Heart right ventricle (tissue), 16 donors: ENCODE data around the gene CYP1B1. TPM values are rescaled to one million over a fixed set of nuclear protein-coding genes. Genes with fewer than 3 reads are reported as not detected.
A peak's percentile ranks its signal among the peaks of the same experiment; 100 is the strongest.

ENCODE experiments used
- ATAC-seq, 8 donors: fragments of 200-7000 bp; cut with Tn5 transposase; one replicate each; pipeline ENCODE4 v1.9.1; 2020; ENCODE audit warnings: mild to moderate bottlenecking in 8 of 8, moderate library complexity in 8 of 8, moderate number of reproducible peaks in 1 of 8
- DNase-seq, 2 donors: peaks; one replicate each; pipeline ENCODE4 v3.0.0-alpha.2; 2020
- H3K27ac ChIP-seq, 10 donors: fragments of 200-600 bp; sonication (generic) in 2 of 10; one replicate each; pipeline versions ENCODE4 v1.5.0 to v1.8.0; 2020 to 2022; ENCODE audit warnings: mild to moderate bottlenecking in 3 of 10
- H3K27me3 ChIP-seq, 7 donors: fragments of 200-600 bp; one replicate each; pipeline ENCODE4 v1.8.0; 2021 to 2022; ENCODE audit warnings: mild to moderate bottlenecking in 2 of 7
- H3K36me3 ChIP-seq, 9 donors: fragments of 200-600 bp; sonication (generic) in 1 of 9; one replicate each; pipeline versions ENCODE4 v1.5.0 to v1.8.0; 2020 to 2022; ENCODE audit warnings: mild to moderate bottlenecking in 2 of 9
- H3K4me1 ChIP-seq, 9 donors: fragments of 200-600 bp; sonication (generic) in 1 of 9; one replicate each; pipeline versions ENCODE4 v1.5.0 to v1.8.0; 2020 to 2022; ENCODE audit warnings: mild to moderate bottlenecking in 4 of 9
- H3K4me3 ChIP-seq, 10 donors: fragments of 200-600 bp; sonication (generic) in 2 of 10; one replicate each; pipeline versions ENCODE4 v1.5.0 to v1.8.0; 2020 to 2022; ENCODE audit warnings: mild to moderate bottlenecking in 7 of 10, moderate library complexity in 2 of 10
- H3K9me3 ChIP-seq, 11 donors: fragments of 200-600 bp in 10 of 11; sonication (generic) in 2 of 11; one replicate each; pipeline versions ENCODE4 v1.5.0 to v1.8.0; 2013 to 2022; ENCODE audit warnings: mild to moderate bottlenecking in 2 of 11, control low read depth in 1 of 11, moderate library complexity in 1 of 11
- CTCF ChIP-seq, 9 donors: fragments of 200-600 bp; sonication (generic) in 2 of 9; IDR thresholded peaks; one replicate each; pipeline versions ENCODE4 v1.5.0 to v1.8.0; 2021 to 2022; ENCODE audit warnings: antibody characterized with exemption in 9 of 9, mild to moderate bottlenecking in 5 of 9, moderate library complexity in 1 of 9
- WGBS, 2 donors: extraction: QIAGEN DNeasy Blood & Tissue Kit; methylation state at CpG; one replicate each; pipeline ENCODE4 v1.1.7; 2013; ENCODE audit warnings: inconsistent platforms in 1 of 2; 5-methylcytosine and 5-hydroxymethylcytosine counted together
- intact Hi-C, 10 donors: fragments of 100-400 bp; cut with DNase I; formaldehyde crosslinking; loops; one replicate each; pipeline versions ENCODE4 v1.11.1 to v1.14.2; 2022
- long read RNA-seq, 3 donors: library from polyadenylated mRNA; unstranded; transcript quantifications; one replicate each; pipeline ENCODE4 v2.0.0, GENCODE V29; 2020 to 2021
- polyA plus RNA-seq, 2 donors: library from polyadenylated mRNA; stranded (reverse); fragments of 200-250 nt; gene quantifications; one replicate each; pipeline ENCODE4 v1.2.3, GENCODE V29; 2013
- total RNA-seq, 10 donors: library from RNA; stranded (reverse); fragmentation: NEBNext Ultra II Directional in 3 of 10; extraction: Animal tissue kit (Norgen Biotek cat#: 25700) in 3 of 10; gene quantifications; one replicate each; pipeline versions ENCODE4 v1.2.1 to v1.2.4, GENCODE V29; 2021 to 2023
- donor health status: Arrhythmogenic right ventricular cardiomyopathy.
- donor health status: ischemic (EF 13 %, LVEDD 7.1; RV severe dilation, severe dysfunction).
- donor health status: healthy with polysubstance abuse.
- donor health status: DM: no; HTN: yes; CAD: no.
- donor health status: DM: no; HTN: no; CAD: no.
- donor health status: ischemic (EF 25% LVEDD 6.9; RV normal size, moderate dysfunction).
- donor health status: ischemic (EF 25% LVEDD 5.7; RV mildly dilated, moderate dysfunction).
- donor health status: healthy.
- donor health status: DM: yes; HTN: yes; CAD: no.
- donor health status: Ischemic cardiomyopathy.
- donor health status: ischemic (EF 35%, LVEDD 5.7; RV mildly dilated, moderate dysfunction).
- donor health status: nonischemic (EF 11% LVEDD 7.7; RV severe dilation, severe dysfunction).
- donor health status: DM: yes; HTN: yes; CAD: no.
- donor health status: PGD.
- donor health status: ischemic (EF 29% LVEDD 5.4; RV normal size, mild dysfunction).
- donor health status: nonischemic (EF 23%, LVEDD 6.1; RV moderate dilation, normal function).

Gene CYP1B1
- total RNA-seq (10 to 100 TPM in 9 of 10 donors, 1 to 10 TPM in 1; 8.5 to 89.3 (median 18.6) TPM), polyA plus RNA-seq (1 to 10 TPM; 7.2 to 7.9 TPM)
- long read RNA-seq, donor 1, full-length matches to known transcripts = 21 of 29 reads
- long read RNA-seq, donor 1, partial matches to known transcripts = 6 of 29 reads
- long read RNA-seq, donor 1, other reads (novel, unspliced or antisense) = 2 of 29 reads
- long read RNA-seq, donor 2, full-length matches to known transcripts = 24 of 39 reads
- long read RNA-seq, donor 2, partial matches to known transcripts = 10 of 39 reads
- long read RNA-seq, donor 2, other reads (novel, unspliced or antisense) = 5 of 39 reads
- long read RNA-seq, donor 3, full-length matches to known transcripts = 150 of 191 reads
- long read RNA-seq, donor 3, partial matches to known transcripts = 36 of 191 reads
- long read RNA-seq, donor 3, other reads (novel, unspliced or antisense) = 5 of 191 reads

DNA sequence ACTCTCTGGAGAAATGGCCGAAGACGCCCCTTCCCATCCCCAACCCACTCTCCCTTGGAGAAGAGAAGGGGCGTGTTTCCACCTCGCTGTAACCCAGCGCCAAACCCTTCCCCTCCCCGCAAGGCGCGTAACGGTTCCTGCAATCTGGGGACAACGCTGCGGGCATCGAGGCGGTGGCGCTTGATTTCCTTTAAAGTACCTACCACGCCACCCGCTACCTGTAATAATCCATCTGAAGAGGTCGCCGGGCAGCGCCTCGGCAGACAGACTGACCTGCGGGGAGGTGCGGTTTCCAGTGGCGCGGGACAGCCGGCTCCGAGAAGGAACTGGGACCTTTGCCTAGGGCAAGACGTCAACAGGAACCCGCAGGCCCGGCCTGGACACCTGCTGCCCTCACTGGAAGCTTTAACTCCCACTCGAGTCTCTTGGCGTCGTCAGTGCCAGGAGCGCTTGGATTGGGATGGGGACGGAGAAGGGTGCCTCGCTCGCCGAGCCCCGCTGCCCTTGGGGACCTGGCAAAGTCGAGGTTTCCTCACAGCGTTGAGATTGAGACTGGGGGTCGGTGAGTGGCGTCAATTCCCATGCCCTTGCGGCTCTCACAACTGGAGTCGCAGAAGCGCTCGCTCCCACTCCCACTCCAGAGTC, at the start of gene CYP1B1:
TSS of gene CYP1B1 (minus strand) at position 645 of the 645 bp plus-strand sequence. CDS start 763 bp downstream, outside the sequence.
- no peak for TF ChIP-seq CTCF (IDR thresholded peaks at IDR 0.05)
- peak in 7 of 8 donors; percentile 3 to 31 (median 11) for ATAC-seq
- Histone ChIP-seq H3K9me3 (no peaks in the 10 kb centered on the region), H3K27me3 (peaks cover 0 to 72% (median 43%) of the 10 kb centered on the region in 7 donors), H3K27ac (peak within 1 kb of the TSS; percentile 84 to 96 (median 92)), H3K4me3 (peak within 1 kb of the TSS; percentile 33 to 67 (median 62)), H3K36me3 (peaks cover 0 to 19% (median 0%) of the 10 kb centered on the region in 9 donors), H3K4me1 (peaks cover 3 to 69% (median 39%) of the 10 kb centered on the region in 9 donors)
- peak in 1 of 2 donors; percentile 44 for DNase-seq
- 2 to 3% methylated on average over 46 of the region's 46 CpGs for WGBS, 2 donors
- intact Hi-C loops = loop anchor here in 6 of 10 donors (1.0 to 10.0 kb wide), 8 partner anchors 39 to 199 kb away; no protein-coding TSS in a partner anchor

DNA sequence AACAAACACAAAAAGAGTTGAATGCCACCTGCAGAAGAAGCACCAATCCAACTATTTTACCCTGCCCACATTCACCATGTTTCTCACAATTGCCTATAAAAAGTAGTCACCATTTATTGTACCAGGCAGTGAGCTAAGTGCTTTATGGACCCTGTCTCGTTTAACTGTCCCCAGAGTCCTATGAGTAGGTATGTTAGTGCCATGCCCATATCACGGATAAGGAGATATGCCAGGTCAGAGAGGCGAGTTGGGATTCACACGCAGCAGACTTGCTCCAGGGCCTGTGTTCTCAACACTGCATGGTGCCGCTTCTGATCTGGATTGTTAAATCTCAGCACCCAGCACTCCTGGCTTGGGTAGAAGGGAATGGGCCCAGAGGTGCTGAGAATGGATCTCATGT, 49.1 kb upstream of the CYP1B1 start:
- peaks cover 0 to 22% (median 3%) of the 10 kb centered on the region in 11 donors for H3K9me3 ChIP-seq
- peaks cover 0 to 64% (median 21%) of the 10 kb centered on the region in 9 donors for H3K4me1 ChIP-seq
- intact Hi-C loops = no loop called here
- H3K27ac ChIP-seq = no peak overlapping the region
- WGBS, 2 donors = 92 to 94% methylated on average over 5 of the region's 5 CpGs
- ATAC-seq = no peak
- H3K36me3 ChIP-seq = peaks cover 0 to 2% (median 0%) of the 10 kb centered on the region in 9 donors
- H3K27me3 ChIP-seq = no peaks in the 10 kb centered on the region
- DNase-seq = no peak
- TF ChIP-seq CTCF (IDR thresholded peaks at IDR 0.05) = no peak
- no peak overlapping the region for H3K4me3 ChIP-seq

DNA sequence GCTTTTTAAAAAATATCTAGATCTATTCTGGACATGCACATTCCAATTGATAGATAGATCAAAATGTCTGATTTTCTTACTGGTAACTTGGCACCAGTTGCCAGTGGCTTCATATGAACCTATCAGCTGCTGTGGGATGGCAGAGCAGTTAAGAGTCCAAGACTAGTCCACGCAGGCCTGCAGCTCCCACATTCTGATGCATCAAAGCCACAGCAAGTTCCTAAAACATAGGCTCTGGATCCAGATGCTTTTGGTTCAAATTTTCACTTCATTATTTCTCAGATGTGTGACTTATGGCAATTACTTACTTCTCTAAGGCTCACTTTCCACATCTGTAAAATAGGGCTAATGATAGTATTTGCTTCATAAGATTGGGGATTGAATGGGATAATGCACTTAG, 48.0 kb upstream of the CYP1B1 start:
- no peak for TF ChIP-seq CTCF (IDR thresholded peaks at IDR 0.05)
- intact Hi-C loops = no loop called here
- Histone ChIP-seq H3K27ac (no peak overlapping the region), H3K4me3 (no peak overlapping the region), H3K4me1 (peaks cover 0 to 61% (median 17%) of the 10 kb centered on the region in 9 donors), H3K9me3 (peaks cover 0 to 22% (median 3%) of the 10 kb centered on the region in 11 donors), H3K36me3 (peaks cover 0 to 2% (median 0%) of the 10 kb centered on the region in 9 donors), H3K27me3 (no peaks in the 10 kb centered on the region)
- ATAC-seq (no peak), DNase-seq (no peak)
- WGBS, 2 donors = 94 to 97% methylated on average over 1 of the region's 1 CpG

DNA sequence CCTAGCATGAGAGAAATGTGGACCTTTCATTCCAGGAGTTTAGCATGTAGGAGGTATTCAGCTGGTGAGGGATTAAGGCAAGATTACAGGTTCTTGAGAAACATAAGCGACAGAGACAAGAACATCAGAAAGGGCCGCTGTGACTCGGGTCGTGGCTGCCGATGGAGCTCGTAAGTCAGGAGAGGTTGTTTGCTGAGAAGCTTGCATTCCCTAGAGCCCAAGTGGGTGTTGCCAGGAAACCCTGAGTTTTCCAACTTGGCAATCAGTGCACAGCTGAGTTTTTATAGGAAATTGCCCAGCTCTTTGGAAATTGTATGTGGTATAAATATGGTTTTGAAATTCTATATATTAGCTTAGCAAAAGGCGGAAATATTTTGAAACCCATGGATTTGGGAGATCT, 46.4 kb upstream of the CYP1B1 start:
- Histone ChIP-seq H3K27me3 (no peaks in the 10 kb centered on the region), H3K4me3 (no peak overlapping the region), H3K27ac (peak overlapping the region in 8 of 10 donors; percentile 9 to 75 (median 52)), H3K9me3 (peaks cover 0 to 14% (median 1%) of the 10 kb centered on the region in 11 donors), H3K36me3 (peaks cover 0 to 1% (median 0%) of the 10 kb centered on the region in 9 donors), H3K4me1 (peaks cover 0 to 50% (median 17%) of the 10 kb centered on the region in 9 donors)
- TF ChIP-seq CTCF (IDR thresholded peaks at IDR 0.05) = no peak
- WGBS, 2 donors = 54 to 64% methylated on average over 7 of the region's 7 CpGs
- DNase-seq (peak; percentile 30 to 52), ATAC-seq (peak in 4 of 8 donors; percentile 53 to 74 (median 68))
- intact Hi-C loops = no loop called here
